ENCODE measurements around the gene PKIB. TPM values are rescaled to one million over a fixed set of nuclear protein-coding genes. Genes with fewer than 3 reads are reported as not detected.

The PKIB gene
- polyA plus RNA-seq, 4 donors, result 0.81 to 2.0 (median 1.6) TPM

GRCh38 chr6:122702841-122703240 lies 92.6 kb downstream of the PKIB start:
- DNase-seq (ENCODE audit: low read depth in 4 of 4, low spot score in 3 of 4), result no peak

- DNase-seq (ENCODE audit: low read depth in 4 of 4, low spot score in 3 of 4), result no peak
Measured at GRCh38 chr6:122704066-122704465, 93.9 kb downstream of the PKIB start.

DNA sequence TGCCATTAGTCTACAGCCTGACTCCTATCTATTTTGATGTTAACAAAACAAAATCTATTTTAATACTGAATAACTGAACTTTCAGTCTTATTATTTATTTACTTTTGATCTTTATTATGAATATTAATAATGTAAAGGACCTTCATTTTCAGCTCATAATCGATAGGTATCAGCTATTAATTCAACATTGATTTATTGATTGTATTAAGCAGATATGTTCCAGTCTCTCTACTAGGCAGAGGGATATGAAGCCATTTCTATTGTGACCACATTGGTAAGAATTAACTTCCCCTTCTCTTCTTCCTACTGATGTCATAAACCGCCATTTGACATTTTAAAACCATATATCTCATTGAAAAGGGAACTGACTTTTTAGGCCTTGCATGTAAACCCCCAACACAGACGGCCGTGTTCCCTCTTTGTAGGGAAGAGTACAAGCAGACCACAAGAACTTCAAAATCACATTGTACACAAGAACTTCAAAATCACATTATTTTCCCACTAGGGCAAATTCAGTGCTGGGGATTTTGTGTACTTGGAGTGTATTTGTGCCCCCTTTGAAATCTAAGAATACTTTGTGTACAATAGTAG lies 99.8 kb downstream of the PKIB start:
- no peak for DNase-seq (ENCODE audit: low read depth in 4 of 4, low spot score in 3 of 4)

DNA sequence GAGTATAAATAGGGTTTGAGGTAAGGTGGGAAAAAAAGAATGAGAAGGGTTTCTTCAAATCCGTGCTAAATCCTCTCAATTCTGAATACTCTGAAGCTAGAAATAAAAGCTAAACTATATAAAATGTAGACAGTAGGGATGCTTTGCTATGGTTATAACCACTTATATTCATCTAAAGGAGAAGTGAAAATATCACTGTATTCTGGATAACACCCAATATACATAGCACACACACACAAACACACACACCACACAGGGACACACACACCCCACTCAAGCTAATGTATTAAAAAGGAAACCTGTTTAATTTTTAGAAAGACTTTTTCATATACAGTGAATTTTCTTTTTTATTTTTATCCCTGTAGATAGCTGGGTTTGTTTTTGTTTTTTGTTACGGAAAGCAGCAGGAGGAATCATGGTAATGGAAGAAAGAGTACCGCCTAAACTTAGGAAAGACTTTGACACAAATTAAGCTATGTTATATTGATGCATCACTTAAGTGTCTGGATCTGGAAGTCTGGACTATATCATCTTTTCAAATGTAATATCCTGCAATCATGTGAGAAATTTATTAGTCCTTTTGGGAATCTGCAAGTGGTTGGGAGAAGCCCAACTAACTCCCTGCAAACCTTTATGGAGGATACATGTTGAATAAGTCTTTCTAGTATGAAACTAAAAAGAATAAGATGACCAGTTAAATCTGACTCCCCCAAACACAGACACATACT lies 100.9 kb downstream of the PKIB start:
- no peak for DNase-seq (ENCODE audit: low read depth in 4 of 4, low spot score in 3 of 4)

- DNase-seq (ENCODE audit: low read depth in 4 of 4, low spot score in 3 of 4), result no peak
Measured at GRCh38 chr6:122712093-122712447, 101.9 kb downstream of the PKIB start.

DNA sequence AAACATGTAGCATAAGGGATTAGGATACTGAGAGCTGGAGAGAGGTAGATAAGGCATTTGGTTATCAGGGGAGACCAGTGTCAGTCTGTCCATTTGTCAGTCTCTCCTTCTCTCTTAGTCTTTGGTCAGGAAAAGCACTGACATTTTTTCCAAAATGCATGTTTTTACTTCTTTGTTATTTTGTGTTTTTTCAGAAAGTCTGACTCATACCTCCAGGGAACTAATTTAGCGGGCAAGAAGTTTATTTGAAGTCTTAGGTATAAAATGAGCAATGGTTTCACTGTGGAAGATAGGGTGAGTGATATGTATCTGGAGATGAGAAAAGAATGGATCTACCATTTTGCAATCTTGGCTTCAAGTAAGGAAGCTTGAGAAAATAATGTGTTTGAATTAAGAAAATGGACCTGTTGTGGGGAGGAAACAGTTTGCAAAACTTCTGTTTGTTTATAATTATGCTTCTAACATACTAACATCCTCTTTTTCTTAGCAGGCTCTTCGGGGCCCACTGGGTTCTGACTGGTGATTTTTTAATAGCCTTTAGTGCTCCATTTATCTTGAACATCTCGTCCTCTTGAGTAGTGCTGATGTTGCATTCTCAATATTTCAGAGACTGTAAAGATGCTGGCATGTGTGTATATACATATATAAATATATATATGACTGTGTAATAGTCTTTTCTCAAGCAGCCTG lies 102.4 kb downstream of the PKIB start:
- no peak for DNase-seq (ENCODE audit: low read depth in 4 of 4, low spot score in 3 of 4)

- DNase-seq (ENCODE audit: low read depth in 4 of 4, low spot score in 3 of 4), result no peak
Measured at GRCh38 chr6:122713138-122713537, 102.9 kb downstream of the PKIB start.

- DNase-seq (ENCODE audit: low read depth in 4 of 4, low spot score in 3 of 4), result no peak
Measured at GRCh38 chr6:122714059-122714458, 103.9 kb downstream of the PKIB start.

DNA sequence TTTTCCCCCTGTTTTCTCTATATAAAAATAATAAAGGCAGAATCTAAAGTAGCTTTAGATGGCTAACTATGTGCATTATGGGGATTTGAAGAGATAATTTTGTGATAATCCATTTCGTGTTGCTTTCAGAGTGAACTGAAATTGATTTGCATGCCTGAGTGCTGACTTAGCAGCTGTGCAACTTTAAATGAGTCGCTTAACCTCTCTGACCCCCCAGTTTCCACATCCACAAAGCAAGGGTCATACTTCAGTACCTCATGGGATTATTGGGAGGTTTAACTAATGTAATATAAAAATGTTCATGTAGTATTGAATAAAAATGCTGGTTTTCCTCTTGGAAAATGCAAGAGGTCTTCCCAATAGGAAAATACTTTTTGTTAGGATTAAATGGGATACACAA lies 105.5 kb downstream of the PKIB start:
- no peak for DNase-seq (ENCODE audit: low read depth in 4 of 4, low spot score in 3 of 4)

- DNase-seq (ENCODE audit: low read depth in 4 of 4, low spot score in 3 of 4), result no peak
Measured at GRCh38 chr6:122717350-122717749, 107.1 kb downstream of the PKIB start.

DNA sequence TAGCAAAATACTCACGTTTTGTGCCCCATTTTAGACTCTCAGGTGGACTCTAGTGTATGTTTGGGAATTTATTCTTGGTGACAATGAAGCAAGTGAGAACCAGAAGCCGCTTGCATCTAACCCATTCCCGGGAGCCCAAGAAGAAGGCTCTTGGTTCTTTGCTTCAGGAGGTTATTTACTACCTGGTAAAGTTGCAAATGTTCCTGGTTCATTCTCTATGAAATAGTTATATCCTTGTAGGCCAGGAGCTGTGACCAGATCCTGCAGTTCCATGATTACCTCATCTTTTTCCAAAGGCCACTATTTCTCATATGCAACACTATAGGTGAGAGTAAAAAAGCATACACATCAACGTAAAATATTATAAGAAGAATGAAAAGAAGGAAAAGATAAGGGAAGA lies 108.4 kb downstream of the PKIB start:
- no peak for DNase-seq (ENCODE audit: low read depth in 4 of 4, low spot score in 3 of 4)

GRCh38 chr6:122719176-122719575 lies 109.0 kb downstream of the PKIB start:
- no peak for DNase-seq (ENCODE audit: low read depth in 4 of 4, low spot score in 3 of 4)

DNA sequence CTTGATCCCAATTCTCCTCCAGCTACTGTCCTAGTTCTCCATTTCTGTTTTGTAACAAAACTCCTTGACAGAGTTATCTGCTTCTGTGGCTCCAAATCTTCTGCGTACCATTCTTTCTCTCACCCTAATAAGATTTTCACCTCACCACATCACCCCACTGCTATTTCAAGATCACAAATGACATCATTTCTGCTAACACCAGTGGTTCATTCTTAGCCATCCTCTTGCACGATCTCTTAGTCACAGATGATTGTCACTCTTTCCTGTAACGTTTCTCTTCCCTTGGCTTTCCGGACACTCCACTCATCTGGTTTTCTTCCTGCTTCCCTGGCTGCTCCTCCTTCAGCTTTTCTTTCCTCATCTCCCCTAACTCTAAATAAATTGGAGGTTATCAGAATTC lies 112.5 kb downstream of the PKIB start:
- DNase-seq (ENCODE audit: low read depth in 4 of 4, low spot score in 3 of 4), result no peak

DNA sequence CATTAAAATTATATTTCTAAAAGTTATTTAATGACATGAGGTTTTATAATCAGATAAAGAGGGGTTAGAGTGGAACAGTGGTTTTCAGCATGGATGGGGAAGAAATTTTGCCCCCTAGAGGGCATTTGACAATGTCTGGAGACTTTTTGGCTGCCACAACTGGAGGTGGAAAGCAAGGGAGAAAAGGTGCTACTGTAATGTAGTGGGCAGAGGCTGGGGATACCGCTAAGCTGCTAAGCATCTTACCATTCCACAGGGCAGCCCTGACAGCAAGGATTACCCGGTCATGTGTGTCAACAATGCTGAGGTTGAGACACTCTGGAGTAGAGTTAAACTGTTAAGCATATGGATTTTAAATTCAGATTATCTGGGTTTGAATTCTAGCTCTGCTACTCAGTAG lies 116.4 kb downstream of the PKIB start:
- DNase-seq (ENCODE audit: low read depth in 4 of 4, low spot score in 3 of 4), result no peak

DNA sequence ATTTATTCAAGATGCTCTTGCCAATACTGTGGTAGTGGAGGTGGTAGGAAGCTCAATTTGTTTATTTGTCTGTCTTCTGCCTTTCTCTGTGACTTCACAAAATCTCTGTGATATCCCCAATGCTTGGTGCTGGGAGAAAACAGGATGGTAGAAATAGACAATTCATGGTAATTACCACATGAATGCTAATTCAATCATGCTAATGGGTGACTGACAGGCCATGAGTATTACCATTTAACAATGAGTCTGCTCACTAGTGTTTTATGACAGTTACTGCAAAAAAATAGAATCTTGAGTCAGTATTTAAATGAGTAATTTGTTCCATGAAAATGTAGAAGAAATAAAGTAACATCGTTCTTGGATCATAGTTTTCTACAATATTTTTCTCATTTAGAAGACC lies 117.0 kb downstream of the PKIB start:
- no peak for DNase-seq (ENCODE audit: low read depth in 4 of 4, low spot score in 3 of 4)

DNA sequence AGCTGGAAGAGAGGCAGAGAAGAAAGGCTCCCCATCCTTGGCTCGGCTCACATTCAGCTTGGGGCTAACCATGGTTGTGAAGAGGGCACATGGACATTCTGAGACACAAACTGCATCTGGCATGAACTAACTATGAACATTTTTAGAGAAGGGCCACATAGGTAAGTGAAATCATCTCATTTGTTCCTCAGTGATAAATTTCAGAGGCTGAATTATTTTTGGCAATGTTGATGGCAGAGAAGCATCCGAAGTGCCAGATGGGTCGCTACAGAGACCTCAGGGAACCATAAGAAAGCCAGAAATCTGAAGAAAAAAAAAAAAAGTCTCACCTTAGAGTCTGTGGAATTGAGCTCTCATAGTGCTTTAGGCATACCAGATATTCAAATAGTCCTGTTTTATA lies 120.1 kb downstream of the PKIB start:
- DNase-seq (ENCODE audit: low read depth in 4 of 4, low spot score in 3 of 4), result no peak

DNA sequence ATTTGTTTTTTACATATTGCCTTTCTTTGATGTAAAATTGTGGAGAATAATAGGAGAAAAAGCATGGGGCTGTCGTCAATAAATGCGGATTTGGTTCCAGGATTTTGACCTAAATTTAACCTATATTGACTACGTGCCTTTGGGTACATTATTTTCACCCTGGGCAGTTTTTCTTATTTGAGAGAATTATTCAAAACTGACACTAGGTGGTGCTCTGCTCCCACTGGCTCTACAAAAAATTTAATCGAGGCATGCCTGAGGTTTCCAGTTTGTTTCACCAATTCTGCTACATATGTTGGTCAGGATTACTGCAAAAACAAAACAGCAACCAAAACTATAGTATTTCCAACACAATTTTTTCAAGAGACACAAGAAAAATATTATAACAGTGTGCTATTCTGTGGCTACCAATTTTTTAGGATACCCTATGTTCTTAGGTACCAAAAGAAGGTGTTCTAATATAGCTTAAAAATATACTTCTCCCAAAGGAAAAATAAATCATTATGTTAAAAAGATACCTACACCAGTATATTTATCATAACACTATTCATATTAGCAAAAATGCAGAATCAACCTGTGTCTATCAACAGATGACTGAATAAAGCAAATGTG lies 120.7 kb downstream of the PKIB start:
- peak in 2 of 4 donors; percentile 18 to 19 for DNase-seq (ENCODE audit: low read depth in 4 of 4, low spot score in 3 of 4)

GRCh38 chr6:122733259-122733658 lies 123.1 kb downstream of the PKIB start:
- no peak for DNase-seq (ENCODE audit: low read depth in 4 of 4, low spot score in 3 of 4)

- DNase-seq (ENCODE audit: low read depth in 4 of 4, low spot score in 3 of 4), result no peak
Measured at GRCh38 chr6:122734529-122735395, 124.6 kb downstream of the PKIB start.

DNA sequence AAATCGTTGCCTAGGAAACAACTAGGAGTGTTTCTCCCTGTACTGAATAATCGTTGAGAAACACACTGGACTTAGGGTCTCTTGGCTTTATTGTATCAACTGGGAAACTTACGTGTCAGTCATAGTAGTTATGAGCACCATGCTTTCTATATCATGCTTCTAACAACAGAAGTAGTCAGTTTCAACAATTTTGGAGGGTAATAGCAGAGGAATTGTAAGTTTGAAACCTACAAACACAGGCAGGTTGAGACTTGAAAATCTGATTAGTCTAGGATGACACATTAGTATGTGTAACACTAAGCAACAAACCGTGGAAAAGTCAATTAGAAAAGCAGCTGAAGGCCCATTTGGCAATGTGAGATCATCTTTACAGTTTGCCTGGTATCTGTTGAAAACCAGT lies 125.4 kb downstream of the PKIB start:
- no peak for DNase-seq (ENCODE audit: low read depth in 4 of 4, low spot score in 3 of 4)

GRCh38 chr6:122736163-122736562 lies 126.0 kb downstream of the PKIB start:
- DNase-seq (ENCODE audit: low read depth in 4 of 4, low spot score in 3 of 4), result no peak

Measured in left renal pelvis (tissue), 4 donors.